ENCODE measurements around the gene KRT85. TPM values are rescaled to one million over a fixed set of nuclear protein-coding genes. Genes with fewer than 3 reads are reported as not detected.

The KRT85 gene
- polyA plus RNA-seq, 1 donor (not counting 4 experiments of a cell fraction or from before 2014, with no cell fraction given), result not detected

DNA sequence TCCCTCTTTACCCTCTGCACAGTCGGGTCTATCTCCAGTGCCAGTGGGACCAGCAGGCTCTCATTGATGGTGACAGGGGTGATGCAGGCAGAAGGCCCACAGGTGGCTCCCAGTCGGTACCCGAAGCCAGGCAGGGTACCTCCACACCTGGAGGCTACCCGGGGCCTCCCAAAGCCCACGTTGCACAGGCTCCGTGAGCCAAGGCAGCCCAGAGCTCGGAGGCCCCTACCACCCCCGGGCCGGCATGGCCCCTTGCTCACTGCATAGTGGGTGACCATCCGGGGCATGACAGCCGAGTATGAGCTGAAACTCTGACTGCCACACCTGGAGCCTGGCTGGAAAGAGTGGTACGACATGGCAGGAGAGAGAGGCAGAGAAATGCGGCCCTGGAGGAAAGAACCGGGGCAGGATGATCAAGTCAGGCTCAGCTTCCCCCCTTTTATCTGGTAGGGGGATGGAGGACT lies 38.7 kb upstream of the KRT85 start, which contains the start of gene KRT82:
TSS of gene KRT82 (minus strand) at position 414 of the 464 bp plus-strand sequence. CDS start at position 356, 58 bp downstream.
- dilution Hi-C loops (cut with MboI; ENCODE audit: extremely low pct_ligation_motif_present, low sequenced_read_pairs), result no loop called here

DNA sequence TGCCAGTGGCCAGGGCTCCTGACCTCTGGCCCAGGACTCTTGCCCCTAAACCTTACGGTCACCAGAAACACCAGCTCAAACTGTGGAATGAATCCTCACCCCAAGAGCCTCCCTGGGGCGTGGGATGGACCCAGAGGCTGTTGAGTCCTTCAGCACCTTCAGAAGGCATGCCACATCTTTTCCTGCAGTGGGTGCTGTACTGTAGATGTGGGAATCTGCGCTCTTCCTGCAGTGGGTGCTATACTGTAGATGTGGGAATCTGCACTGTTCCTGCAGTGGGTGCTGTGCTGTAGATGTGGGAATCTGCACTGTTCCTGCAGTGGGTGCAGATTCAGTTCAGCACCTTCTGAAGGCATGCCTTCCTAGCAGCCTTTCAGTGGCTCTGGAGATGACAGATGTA lies 37.7 kb upstream of the KRT85 start:
- dilution Hi-C loops (cut with MboI; ENCODE audit: extremely low pct_ligation_motif_present, low sequenced_read_pairs), result no loop called here
- FAIRE-seq, result no peak
- no peak for TF ChIP-seq EZH2 (IDR thresholded peaks at IDR 0.05; ENCODE audit: low read length)
- TF ChIP-seq, protein P1, sequence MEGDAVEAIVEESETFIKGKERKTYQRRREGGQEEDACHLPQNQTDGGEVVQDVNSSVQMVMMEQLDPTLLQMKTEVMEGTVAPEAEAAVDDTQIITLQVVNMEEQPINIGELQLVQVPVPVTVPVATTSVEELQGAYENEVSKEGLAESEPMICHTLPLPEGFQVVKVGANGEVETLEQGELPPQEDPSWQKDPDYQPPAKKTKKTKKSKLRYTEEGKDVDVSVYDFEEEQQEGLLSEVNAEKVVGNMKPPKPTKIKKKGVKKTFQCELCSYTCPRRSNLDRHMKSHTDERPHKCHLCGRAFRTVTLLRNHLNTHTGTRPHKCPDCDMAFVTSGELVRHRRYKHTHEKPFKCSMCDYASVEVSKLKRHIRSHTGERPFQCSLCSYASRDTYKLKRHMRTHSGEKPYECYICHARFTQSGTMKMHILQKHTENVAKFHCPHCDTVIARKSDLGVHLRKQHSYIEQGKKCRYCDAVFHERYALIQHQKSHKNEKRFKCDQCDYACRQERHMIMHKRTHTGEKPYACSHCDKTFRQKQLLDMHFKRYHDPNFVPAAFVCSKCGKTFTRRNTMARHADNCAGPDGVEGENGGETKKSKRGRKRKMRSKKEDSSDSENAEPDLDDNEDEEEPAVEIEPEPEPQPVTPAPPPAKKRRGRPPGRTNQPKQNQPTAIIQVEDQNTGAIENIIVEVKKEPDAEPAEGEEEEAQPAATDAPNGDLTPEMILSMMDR (optimal IDR thresholded peaks at IDR 0.05 in 1 of 3, IDR thresholded peaks at IDR 0.05 in 1 of 3, conservative IDR thresholded peaks at IDR 0.05 in 1 of 3; ENCODE audit: extremely low read depth in 1 of 3, insufficient read depth in 2 of 3, low read length in 3 of 3), result peak in 1 of 3 experiments; percentile 3

More for the DNA sequence above, 38.7 kb upstream of the KRT85 start, which contains the start of gene KRT82:
- H4K20me1 ChIP-seq (ENCODE audit: control insufficient read depth, extremely low read depth, insufficient read depth, low read length), result no peaks in the 10 kb centered on the region
- no peak within 1 kb of the TSS for H3K9ac ChIP-seq (ENCODE audit: control insufficient read depth, extremely low read depth, insufficient read depth, low read length)
- H3K4me2 ChIP-seq (ENCODE audit: control insufficient read depth, extremely low read depth, insufficient read depth, low read depth, low read length), result no peak within 1 kb of the TSS
- DNase-seq (ENCODE audit: low read depth, low spot score) (no peak), FAIRE-seq (no peak)
- H2AFZ ChIP-seq (ENCODE audit: control insufficient read depth, low read length), result no peak within 1 kb of the TSS
- no peaks in the 10 kb centered on the region for H3K79me2 ChIP-seq (ENCODE audit: control insufficient read depth, insufficient read depth, low read length)
- H3K27ac ChIP-seq (ENCODE audit: control insufficient read depth, insufficient read depth, low read length), result no peak within 1 kb of the TSS
- H3K9me1 ChIP-seq (ENCODE audit: control insufficient read depth, extremely low read depth, insufficient read depth, low read length), result no peaks in the 10 kb centered on the region
- TF ChIP-seq EZH2 (IDR thresholded peaks at IDR 0.05; ENCODE audit: low read length), result no peak
- TF ChIP-seq, protein P1 (optimal IDR thresholded peaks at IDR 0.05 in 1 of 3, IDR thresholded peaks at IDR 0.05 in 1 of 3, conservative IDR thresholded peaks at IDR 0.05 in 1 of 3; ENCODE audit: extremely low read depth in 1 of 3, insufficient read depth in 2 of 3, low read length in 3 of 3), result no peak
- no peak within 1 kb of the TSS for H3K4me3 ChIP-seq (ENCODE audit: control insufficient read depth in 2 of 3, extremely low read depth in 1 of 3, insufficient read depth in 2 of 3, low read depth in 1 of 3, low read length in 3 of 3)
- no peaks in the 10 kb centered on the region for H3K36me3 ChIP-seq (ENCODE audit: control insufficient read depth in 2 of 2, extremely low read depth in 1 of 2, insufficient read depth in 2 of 2, low read length in 2 of 2)
- no peaks in the 10 kb centered on the region for H3K4me1 ChIP-seq (ENCODE audit: control insufficient read depth, extremely low read depth, insufficient read depth, low read length)
- H3K27me3 ChIP-seq (ENCODE audit: control insufficient read depth, extremely low read depth, insufficient read depth, low read length), result peaks cover 3% of the 10 kb centered on the region
- H3K9me3 ChIP-seq (ENCODE audit: control insufficient read depth, low read depth, low read length), result no peaks in the 10 kb centered on the region

More for the DNA sequence above, 37.7 kb upstream of the KRT85 start:
- Histone ChIP-seq H3K9me3 (ENCODE audit: control insufficient read depth, low read depth, low read length) (no peaks in the 10 kb centered on the region), H3K4me2 (ENCODE audit: control insufficient read depth, extremely low read depth, insufficient read depth, low read depth, low read length) (no peak overlapping the region), H4K20me1 (ENCODE audit: control insufficient read depth, extremely low read depth, insufficient read depth, low read length) (no peaks in the 10 kb centered on the region), H3K27ac (ENCODE audit: control insufficient read depth, insufficient read depth, low read length) (no peak overlapping the region), H3K4me3 (ENCODE audit: control insufficient read depth in 2 of 3, extremely low read depth in 1 of 3, insufficient read depth in 2 of 3, low read depth in 1 of 3, low read length in 3 of 3) (no peak overlapping the region), H2AFZ (ENCODE audit: control insufficient read depth, low read length) (no peak overlapping the region), H3K9ac (ENCODE audit: control insufficient read depth, extremely low read depth, insufficient read depth, low read length) (no peak overlapping the region), H3K36me3 (ENCODE audit: control insufficient read depth in 2 of 2, extremely low read depth in 1 of 2, insufficient read depth in 2 of 2, low read length in 2 of 2) (no peaks in the 10 kb centered on the region), H3K9me1 (ENCODE audit: control insufficient read depth, extremely low read depth, insufficient read depth, low read length) (no peaks in the 10 kb centered on the region), H3K4me1 (ENCODE audit: control insufficient read depth, extremely low read depth, insufficient read depth, low read length) (no peaks in the 10 kb centered on the region), H3K27me3 (ENCODE audit: control insufficient read depth, extremely low read depth, insufficient read depth, low read length) (peaks cover 3% of the 10 kb centered on the region), H3K79me2 (ENCODE audit: control insufficient read depth, insufficient read depth, low read length) (no peaks in the 10 kb centered on the region)
- DNase-seq (ENCODE audit: low read depth, low spot score), result no peak

All from keratinocyte (primary cell).